ENCODE measurements around the gene FAM135A.

The FAM135A gene

GRCh38 chr6:70415247-70415646 is 1.9 kb downstream of the FAM135A start:
- TF ChIP-seq CTCF (IDR thresholded peaks at IDR 0.05): no peak

- TF ChIP-seq CTCF (IDR thresholded peaks at IDR 0.05): no peak
Observed at GRCh38 chr6:70415660-70416059, 2.4 kb downstream of the FAM135A start.

- no peak for TF ChIP-seq CTCF (IDR thresholded peaks at IDR 0.05)
Observed at GRCh38 chr6:70421509-70421908, 8.2 kb downstream of the FAM135A start.

DNA sequence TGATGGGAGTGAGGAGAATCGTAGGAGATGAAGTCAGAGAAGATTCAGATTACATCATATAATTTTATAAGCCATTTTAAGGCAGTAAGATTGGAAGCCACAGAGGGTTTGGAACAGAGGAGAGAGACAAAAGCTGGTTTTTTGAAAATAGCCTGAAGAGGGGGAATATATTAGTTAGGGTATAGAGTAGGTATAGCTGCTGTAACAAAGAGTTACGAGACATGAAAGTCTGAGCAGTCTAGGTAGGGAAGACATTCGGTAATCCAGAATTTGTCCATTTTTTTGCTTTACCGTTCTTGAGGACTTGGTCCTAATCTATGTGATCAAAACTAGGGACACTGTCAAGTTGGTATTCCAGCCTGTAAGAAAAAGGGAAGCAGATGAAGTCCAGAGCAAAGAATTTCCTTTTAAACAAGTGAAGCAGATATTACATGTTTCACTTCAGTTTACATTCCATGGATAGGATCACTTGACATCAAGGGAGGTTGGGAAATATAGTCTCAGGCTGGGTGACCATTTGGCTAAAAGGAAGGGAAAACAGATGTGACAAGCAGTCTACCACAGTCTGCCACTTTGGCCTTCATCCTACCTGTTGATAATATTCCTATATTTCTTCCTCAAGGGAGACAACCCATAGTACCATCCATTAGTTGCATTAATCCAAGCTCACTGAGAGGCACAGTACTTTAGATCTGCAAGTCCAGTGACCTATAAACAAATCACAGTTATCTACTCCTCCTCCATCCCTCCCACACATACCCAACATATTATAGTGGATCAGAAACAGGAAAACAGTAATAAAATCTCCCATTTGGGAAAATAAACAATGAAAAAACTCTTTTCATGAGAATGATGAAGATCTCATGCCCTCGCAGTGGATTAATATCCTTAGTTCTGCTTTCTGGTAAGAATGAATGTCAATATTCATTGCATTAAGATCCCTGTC is 10.2 kb downstream of the FAM135A start:
- TF ChIP-seq CTCF (IDR thresholded peaks at IDR 0.05): no peak

GRCh38 chr6:70424291-70424690 is 11.0 kb downstream of the FAM135A start:
- no peak for TF ChIP-seq CTCF (IDR thresholded peaks at IDR 0.05)

GRCh38 chr6:70436320-70436719 is 23.0 kb downstream of the FAM135A start:
- no peak for TF ChIP-seq CTCF (IDR thresholded peaks at IDR 0.05)

DNA sequence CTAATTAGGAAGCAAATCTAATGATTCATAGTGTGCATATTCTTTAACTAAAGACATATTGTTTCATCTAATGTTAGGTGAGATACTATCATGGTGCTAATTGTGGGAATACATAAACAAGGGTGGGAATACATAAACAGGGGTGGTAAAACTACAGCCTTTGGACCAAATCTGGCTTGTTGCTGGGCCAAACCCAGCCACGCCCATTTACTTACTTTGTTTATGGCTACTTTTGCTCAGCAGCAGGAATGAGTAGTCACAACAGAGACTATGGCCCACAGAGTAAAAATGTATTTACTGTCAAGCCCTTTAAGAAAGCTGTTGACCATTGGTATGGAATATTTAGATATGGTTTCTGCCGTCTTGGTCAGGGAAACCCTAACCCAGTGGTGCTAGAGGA is 31.7 kb downstream of the FAM135A start:
- TF ChIP-seq CTCF (IDR thresholded peaks at IDR 0.05): no peak
